A673 (cell line): ENCODE data around the gene ADGRL2.

Experiments used
- EZH2 ChIP-seq: fragments of 200-600 bp; sonication (generic); IDR thresholded peaks from 2 replicates; pipeline ENCODE4 v1.6.1; 2017; ENCODE audit warnings: borderline replicate concordance, low read depth, mild to moderate bottlenecking, mixed read lengths, antibody characterized with exemption, low read length; ENCODE audit not compliant: poor library complexity, severe bottlenecking
- TF ChIP-seq, protein P1 (sequence below): fragments of 300-800, 200-600 bp; sonication (generic); conservative IDR thresholded peaks from 2 replicates; pipeline ENCODE4 v1.5.1; 2017; ENCODE audit warnings: low read depth, mild to moderate bottlenecking, antibody characterized with exemption, low read length, moderate library complexity, mixed read lengths

DNA sequence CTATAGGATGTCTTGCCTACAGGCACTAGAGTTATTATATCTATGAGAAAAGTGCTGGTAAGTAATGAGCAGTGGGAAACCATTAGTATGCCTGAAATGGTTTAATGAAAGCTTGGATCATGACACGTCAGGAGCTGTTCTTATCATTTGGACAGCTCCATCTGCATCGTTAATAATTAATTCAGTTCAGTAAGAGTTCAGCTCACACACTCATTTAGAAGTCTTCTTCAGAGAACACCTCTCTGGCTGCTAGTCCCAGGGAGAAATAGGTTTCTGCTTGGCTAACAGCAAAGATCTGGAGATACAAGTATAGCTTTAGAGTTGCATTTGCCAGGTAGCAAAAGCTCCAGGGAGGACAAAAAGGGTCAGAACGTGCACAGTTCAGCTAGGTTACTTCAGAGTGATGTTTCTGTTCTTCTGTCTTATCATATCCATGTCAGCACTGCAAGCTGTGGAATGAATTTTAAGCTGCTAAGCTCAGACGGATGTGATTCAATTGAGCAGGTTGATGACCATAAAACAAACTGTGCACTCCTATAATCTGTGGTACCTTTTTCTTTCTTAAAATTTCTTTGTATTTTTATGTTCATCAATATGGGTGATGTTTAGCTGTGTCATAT lies 173.6 kb downstream of the ADGRL2 start:
- TF ChIP-seq, protein P1, sequence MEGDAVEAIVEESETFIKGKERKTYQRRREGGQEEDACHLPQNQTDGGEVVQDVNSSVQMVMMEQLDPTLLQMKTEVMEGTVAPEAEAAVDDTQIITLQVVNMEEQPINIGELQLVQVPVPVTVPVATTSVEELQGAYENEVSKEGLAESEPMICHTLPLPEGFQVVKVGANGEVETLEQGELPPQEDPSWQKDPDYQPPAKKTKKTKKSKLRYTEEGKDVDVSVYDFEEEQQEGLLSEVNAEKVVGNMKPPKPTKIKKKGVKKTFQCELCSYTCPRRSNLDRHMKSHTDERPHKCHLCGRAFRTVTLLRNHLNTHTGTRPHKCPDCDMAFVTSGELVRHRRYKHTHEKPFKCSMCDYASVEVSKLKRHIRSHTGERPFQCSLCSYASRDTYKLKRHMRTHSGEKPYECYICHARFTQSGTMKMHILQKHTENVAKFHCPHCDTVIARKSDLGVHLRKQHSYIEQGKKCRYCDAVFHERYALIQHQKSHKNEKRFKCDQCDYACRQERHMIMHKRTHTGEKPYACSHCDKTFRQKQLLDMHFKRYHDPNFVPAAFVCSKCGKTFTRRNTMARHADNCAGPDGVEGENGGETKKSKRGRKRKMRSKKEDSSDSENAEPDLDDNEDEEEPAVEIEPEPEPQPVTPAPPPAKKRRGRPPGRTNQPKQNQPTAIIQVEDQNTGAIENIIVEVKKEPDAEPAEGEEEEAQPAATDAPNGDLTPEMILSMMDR = no peak
- TF ChIP-seq EZH2 = no peak
